ENCODE results near the gene CALU.

The CALU gene

GRCh38 chr7:128739048-128739962 lies at the start of gene CALU:
Gene CALU, plus strand, starts transcription at chr7:128739359. Its CDS starts 9,225 bp downstream, at chr7:128748584.
- peak; percentile 84 for DNase-seq

- no peak for DNase-seq
These were observed 47.9 kb upstream of the CALU start for GRCh38 chr7:128691227-128691626.

GRCh38 chr7:128692623-128693270 lies 46.4 kb upstream of the CALU start:
- DNase-seq, result no peak

GRCh38 chr7:128693373-128694015 lies 45.7 kb upstream of the CALU start:
- no peak for DNase-seq

- DNase-seq, result no peak
These were observed 44.4 kb upstream of the CALU start for GRCh38 chr7:128694738-128695137.

- DNase-seq, result no peak
These were observed 41.8 kb upstream of the CALU start for GRCh38 chr7:128697302-128697905.

GRCh38 chr7:128699196-128699712 lies 39.9 kb upstream of the CALU start:
- no peak for DNase-seq

- DNase-seq, result no peak
These were observed 39.3 kb upstream of the CALU start for GRCh38 chr7:128699895-128700294.

- DNase-seq, result no peak
These were observed 37.9 kb upstream of the CALU start for GRCh38 chr7:128701062-128701785.

- DNase-seq, result no peak
These were observed 35.4 kb upstream of the CALU start for GRCh38 chr7:128703609-128704241.

GRCh38 chr7:128705891-128706333 lies 33.2 kb upstream of the CALU start:
- DNase-seq, result no peak

- DNase-seq, result no peak
These were observed 31.4 kb upstream of the CALU start for GRCh38 chr7:128707752-128708151.

GRCh38 chr7:128708235-128708634 lies 30.9 kb upstream of the CALU start:
- DNase-seq, result no peak

GRCh38 chr7:128708824-128709223 lies 30.3 kb upstream of the CALU start:
- no peak for DNase-seq

GRCh38 chr7:128710481-128710880 lies 28.7 kb upstream of the CALU start:
- DNase-seq, result no peak

GRCh38 chr7:128713794-128714193 lies 25.4 kb upstream of the CALU start:
- DNase-seq, result no peak

- DNase-seq, result no peak
These were observed 24.3 kb upstream of the CALU start for GRCh38 chr7:128714701-128715495.

- no peak for DNase-seq
These were observed 20.1 kb upstream of the CALU start for GRCh38 chr7:128718967-128719642.

- no peak for DNase-seq
These were observed 17.8 kb upstream of the CALU start for GRCh38 chr7:128721376-128721775.

- no peak for DNase-seq
These were observed 14.4 kb upstream of the CALU start for GRCh38 chr7:128724743-128725142.
